ENCODE measurements around the gene YTHDC1. TPM values are rescaled to one million over a fixed set of nuclear protein-coding genes. Genes with fewer than 3 reads are reported as not detected.

YTHDC1 gene
- 25.4 and 28.9 TPM in 2 replicates for total RNA-seq

GRCh38 chr4:68349649-68350360 is at the start of gene YTHDC1:
YTHDC1 (minus strand) TSS chr4:68350090; CDS start chr4:68349753, 337 bp downstream.

Other genes starting within 250 kb of the YTHDC1 start
- gene TMPRSS11F, start 220.2 kb downstream of the YTHDC1 start, total RNA-seq, result 0.85 and 2.7 TPM in 2 replicates
- gene TMPRSS11B, start 104.4 kb downstream of the YTHDC1 start, total RNA-seq, result under 0.01 and 0.21 TPM in 2 replicates
- 1.9 and 4.0 TPM in 2 replicates for gene TMPRSS11E, start 97.4 kb upstream of the YTHDC1 start, total RNA-seq
- not detected in 2 replicates for gene UGT2B17, start 226.2 kb upstream of the YTHDC1 start, total RNA-seq

Measured in tracheal epithelial cell (primary cell).